HG02623 (cell line): ENCODE results near the gene ATP2B3.
A peak's percentile ranks its signal among the peaks of the same experiment; 100 is the strongest.

Source experiments
- ATAC-seq: cut with Tn5 transposase; IDR thresholded peaks from one replicate; pipeline ENCODE4 v1.9.1; 2021; ENCODE audit warnings: moderate library complexity; ENCODE audit not compliant: unreplicated experiment

ATP2B3 gene

DNA sequence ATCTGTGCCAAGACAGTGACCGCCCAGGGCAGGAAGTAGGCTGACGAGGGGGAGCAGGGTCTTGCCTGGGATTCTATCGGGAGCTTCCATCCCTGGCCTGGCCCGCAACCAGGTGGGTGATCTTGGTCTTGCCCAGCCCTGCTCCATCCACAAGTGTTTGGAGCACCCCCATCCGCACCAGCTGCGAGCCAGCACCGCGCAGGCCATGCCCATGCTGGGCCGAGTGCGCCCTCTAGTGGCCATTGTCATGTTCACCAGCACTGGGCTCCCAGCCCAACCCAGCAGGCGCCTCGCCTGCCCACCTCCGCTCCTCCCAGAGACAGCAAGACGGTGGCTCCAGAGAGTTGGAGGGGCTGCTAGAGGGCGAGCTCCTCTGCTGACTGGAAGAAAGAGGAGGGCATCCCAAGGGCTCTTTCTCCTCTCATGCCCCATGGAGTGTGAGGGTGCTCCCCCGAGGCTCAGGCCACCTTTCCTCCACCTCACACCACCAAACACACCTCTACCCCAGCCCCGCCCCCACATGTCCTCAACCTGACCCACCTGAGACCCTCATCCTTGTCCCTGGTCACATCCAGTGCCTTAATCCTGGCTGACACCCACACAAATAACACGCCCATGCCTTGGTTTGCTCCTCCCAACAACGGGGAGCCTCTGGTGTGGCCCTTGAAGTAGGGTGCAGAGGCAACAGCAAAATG, 9.8 kb upstream of the ATP2B3 start:
- ATAC-seq, result peak; percentile 80

GRCh38 chrX:153509592-153509991, 7.8 kb upstream of the ATP2B3 start:
- ATAC-seq, result no peak

GRCh38 chrX:153510383-153510782, 7.1 kb upstream of the ATP2B3 start:
- ATAC-seq, result no peak

GRCh38 chrX:153511784-153512500, 5.5 kb upstream of the ATP2B3 start:
- ATAC-seq, result no peak

DNA sequence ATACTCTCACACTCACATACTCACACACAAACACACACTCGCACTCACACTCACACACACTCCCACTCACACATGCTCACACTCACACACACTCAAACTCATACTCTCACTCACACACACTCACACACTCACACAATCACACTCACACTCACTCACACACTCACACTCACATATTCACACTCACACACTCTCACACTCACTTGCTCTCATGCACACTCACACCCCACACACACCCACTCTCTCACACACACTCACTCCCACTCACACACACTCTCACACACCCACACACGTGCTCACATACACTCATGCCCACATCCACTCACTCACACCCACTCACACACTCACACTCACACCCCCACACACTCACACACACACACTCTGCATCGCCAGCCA, 4.9 kb upstream of the ATP2B3 start:
- ATAC-seq, result no peak

GRCh38 chrX:153513265-153513664, 4.2 kb upstream of the ATP2B3 start:
- ATAC-seq, result no peak

DNA sequence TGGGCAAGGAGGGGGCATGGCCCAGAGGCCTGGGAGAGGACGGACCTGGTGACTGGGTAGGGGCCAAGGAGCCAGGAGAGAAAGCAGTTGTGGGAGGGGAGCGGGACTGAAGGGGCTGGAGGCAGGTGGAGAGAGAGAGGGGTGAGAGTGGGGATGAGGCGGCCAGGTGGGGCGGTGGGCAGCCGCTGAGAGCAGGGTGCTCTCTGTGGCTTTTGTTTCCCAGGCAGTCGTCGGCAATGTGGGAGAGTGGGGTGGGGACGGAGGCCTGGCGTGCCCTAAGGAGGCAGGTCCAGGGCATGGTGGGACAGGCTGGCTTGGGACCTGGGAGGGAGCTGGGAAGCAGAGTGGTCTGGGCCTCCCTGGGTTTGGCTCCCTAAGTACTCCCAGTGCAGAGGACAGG, 3.2 kb upstream of the ATP2B3 start:
- ATAC-seq, result no peak

- no peak for ATAC-seq
Measured at GRCh38 chrX:153515435-153515834, 2.0 kb upstream of the ATP2B3 start.

GRCh38 chrX:153516073-153516472, 1.4 kb upstream of the ATP2B3 start:
- ATAC-seq, result no peak

DNA sequence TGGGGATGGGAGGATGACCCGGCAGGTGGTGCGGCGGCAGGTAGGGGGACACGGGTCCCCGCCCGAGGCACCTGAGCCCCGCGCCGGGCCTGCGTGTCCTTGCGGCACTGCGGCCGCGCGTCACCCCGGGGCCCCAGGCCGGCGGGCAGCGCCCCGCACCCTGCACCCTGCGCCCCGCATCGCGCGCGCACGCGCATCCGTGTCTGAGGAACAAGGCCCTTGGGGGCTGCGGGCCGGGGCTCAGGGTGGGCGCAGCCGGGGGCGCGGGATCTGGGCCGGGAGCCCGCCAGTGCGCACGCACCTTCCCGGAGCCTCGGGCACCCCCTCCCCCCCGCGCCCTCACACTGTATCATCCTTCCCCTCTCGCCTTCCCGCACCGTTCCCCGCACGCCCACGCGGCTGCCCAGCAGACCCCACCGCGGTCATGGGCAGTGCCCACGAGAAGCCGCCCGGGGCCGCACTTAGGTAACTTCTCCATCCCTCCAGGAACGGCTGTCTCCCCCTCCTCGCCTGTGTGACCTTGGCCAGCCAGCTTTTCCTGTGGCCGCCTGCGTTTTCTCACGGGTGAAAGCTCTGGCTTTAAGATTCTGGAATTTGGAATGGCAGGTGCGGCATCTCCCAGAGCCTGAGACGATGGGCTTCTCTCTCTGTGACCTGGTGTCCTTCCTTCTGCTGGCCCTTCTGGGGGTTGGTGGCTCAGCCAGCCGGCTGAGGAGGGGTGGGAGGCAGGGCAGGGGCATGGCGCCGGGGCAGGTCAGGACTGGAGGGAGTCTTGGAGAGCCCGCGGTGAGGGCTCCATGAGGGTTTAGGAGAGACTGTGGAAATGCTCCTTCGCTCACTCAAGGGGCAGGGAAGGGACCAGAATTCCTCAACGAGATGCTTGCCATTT, 748 bp downstream of the ATP2B3 start:
- no peak for ATAC-seq

GRCh38 chrX:153519569-153520286, 2.3 kb downstream of the ATP2B3 start:
- no peak for ATAC-seq

DNA sequence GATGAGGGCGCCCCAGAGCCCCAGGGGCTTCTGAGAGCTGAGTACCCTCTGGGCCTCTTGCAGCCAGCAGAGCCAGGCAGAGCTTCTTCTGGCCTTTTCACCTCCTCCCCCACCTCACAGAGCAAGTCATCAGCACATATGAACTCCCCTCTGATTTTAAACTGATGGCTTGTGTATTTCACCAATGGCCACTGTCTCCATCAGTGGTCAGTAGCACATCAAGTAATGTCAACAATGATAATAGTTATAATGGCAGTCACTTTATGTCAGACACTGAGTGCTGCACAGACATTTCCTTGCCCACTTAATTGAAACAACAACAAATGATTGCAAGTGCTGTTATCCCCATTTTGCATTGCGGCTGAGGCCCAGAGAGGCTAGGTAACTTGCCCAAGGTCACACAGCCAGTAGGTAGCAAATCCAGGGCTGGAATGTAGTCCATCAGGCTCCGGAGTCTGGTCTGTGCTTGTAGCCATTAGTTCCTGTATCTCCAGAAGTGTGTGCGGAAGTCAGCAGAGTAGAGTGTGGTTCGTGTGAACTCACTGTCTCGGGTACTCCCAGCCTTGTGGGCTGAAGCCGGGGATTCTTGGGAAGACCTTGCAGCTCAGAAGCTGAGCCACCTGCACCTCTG, 3.0 kb downstream of the ATP2B3 start:
- no peak for ATAC-seq

GRCh38 chrX:153521034-153521433, 3.6 kb downstream of the ATP2B3 start:
- no peak for ATAC-seq

GRCh38 chrX:153522259-153522658, 4.8 kb downstream of the ATP2B3 start:
- no peak for ATAC-seq

DNA sequence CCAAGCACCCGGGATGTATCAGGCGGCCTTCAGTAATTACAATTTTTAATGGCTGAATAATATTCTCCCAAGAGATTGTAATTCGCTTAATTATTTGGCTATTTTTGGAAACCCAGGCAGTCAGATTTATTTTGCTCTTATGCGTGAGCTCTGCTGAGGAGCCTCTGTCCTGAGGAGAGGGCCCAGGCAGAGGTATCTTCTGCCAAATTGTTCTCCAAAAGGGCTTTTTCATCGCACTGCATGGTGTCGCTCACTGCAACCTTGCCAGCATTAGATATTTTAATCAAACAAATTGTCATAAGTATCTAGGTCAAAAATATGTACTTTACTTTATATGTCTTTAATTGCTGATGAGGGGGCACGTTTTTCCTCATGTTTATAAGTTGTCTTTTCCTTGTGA, 5.8 kb downstream of the ATP2B3 start:
- no peak for ATAC-seq

- no peak for ATAC-seq
Measured at GRCh38 chrX:153524234-153524633, 6.8 kb downstream of the ATP2B3 start.

GRCh38 chrX:153525451-153525850, 8.0 kb downstream of the ATP2B3 start:
- ATAC-seq, result no peak

GRCh38 chrX:153526042-153526441, 8.6 kb downstream of the ATP2B3 start:
- ATAC-seq, result no peak

GRCh38 chrX:153526801-153527200, 9.4 kb downstream of the ATP2B3 start:
- no peak for ATAC-seq

GRCh38 chrX:153527208-153527607, 9.8 kb downstream of the ATP2B3 start:
- ATAC-seq, result no peak
